Mucosa of descending colon (tissue), 3 donors: ENCODE results near the gene RPS6KC1. TPM values are rescaled to one million over a fixed set of nuclear protein-coding genes. Genes with fewer than 3 reads are reported as not detected.

ENCODE experiments used
- ATAC-seq: fragments of 200-7000 bp; cut with Tn5 transposase; one replicate; pipeline ENCODE4 v1.9.1; 2020; ENCODE audit warnings: mild to moderate bottlenecking, moderate library complexity
- DNase-seq, 3 donors: peaks; one replicate each; pipeline ENCODE4 v3.0.0-alpha.2; 2020
- H3K36me3 ChIP-seq: fragments of 200-600 bp; one replicate; pipeline ENCODE4 v1.8.0; 2021; ENCODE audit warnings: low read depth, mild to moderate bottlenecking
- H3K4me1 ChIP-seq: fragments of 200-600 bp; one replicate; pipeline ENCODE4 v1.8.0; 2021; ENCODE audit warnings: low read depth, mild to moderate bottlenecking
- H3K4me3 ChIP-seq: fragments of 200-600 bp; one replicate; pipeline ENCODE4 v1.8.0; 2021; ENCODE audit warnings: mild to moderate bottlenecking
- H3K9me3 ChIP-seq: fragments of 200-600 bp; one replicate; pipeline ENCODE4 v1.8.0; 2021; ENCODE audit warnings: mild to moderate bottlenecking
- CTCF ChIP-seq: fragments of 200-600 bp; IDR thresholded peaks from one replicate; pipeline ENCODE4 v1.8.0; 2022; ENCODE audit warnings: antibody characterized with exemption, mild to moderate bottlenecking
- intact Hi-C, 2 donors: fragments of 100-400 bp; cut with DNase I in 1 of 2; cut with micrococcal nuclease in 1 of 2; formaldehyde crosslinking; loops; one replicate each; pipeline versions ENCODE4 v1.11.0 to v1.11.1; 2022; cut with DNase I, micrococcal nuclease
- total RNA-seq, 3 donors: library from RNA; stranded (reverse); fragmentation: NEBNext Ultra II Directional in 2 of 3; extraction: Animal tissue kit (Norgen Biotek cat#: 25700) in 2 of 3; gene quantifications; one replicate each; pipeline versions ENCODE4 v1.2.1 to v1.2.4, GENCODE V29; 2021 to 2023
- donor health status: DM: no; HTN: no; CAD: no; lungs with moderate emphysema.
- donor health status: DM: no; HTN: no; CAD: no.
- donor health status: DM: no; HTN: yes; CAD: no.

RPS6KC1 gene
- total RNA-seq, 3 donors from 2014 or later, result 9.0 to 23.4 (median 9.2) TPM

DNA sequence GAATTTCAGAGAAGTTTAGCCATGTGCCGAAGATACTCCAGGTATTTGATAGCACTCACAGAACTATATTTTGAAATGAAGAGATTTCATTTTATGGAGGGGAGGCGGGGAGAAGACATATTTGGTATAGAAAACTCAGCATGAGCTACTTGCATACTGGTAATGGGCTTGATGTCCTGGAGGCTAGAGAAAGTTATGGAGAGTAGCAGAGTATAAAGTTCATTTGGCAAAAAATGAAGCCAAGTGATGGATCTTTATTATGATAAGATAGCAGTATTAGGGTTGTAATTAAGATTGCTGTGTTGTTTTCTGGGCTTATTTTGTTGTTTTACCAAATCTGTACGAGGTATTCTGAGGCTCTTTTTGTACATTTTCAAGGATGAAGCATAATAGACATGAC is 72.0 kb downstream of the RPS6KC1 start:
- DNase-seq, result no peak
- TF ChIP-seq CTCF, result no peak
- Histone ChIP-seq H3K4me1 (no peaks in the 10 kb centered on the region), H3K36me3 (no peaks in the 10 kb centered on the region), H3K9me3 (no peaks in the 10 kb centered on the region), H3K4me3 (no peak overlapping the region)
- intact Hi-C loops, result no loop called here
- no peak for ATAC-seq

DNA sequence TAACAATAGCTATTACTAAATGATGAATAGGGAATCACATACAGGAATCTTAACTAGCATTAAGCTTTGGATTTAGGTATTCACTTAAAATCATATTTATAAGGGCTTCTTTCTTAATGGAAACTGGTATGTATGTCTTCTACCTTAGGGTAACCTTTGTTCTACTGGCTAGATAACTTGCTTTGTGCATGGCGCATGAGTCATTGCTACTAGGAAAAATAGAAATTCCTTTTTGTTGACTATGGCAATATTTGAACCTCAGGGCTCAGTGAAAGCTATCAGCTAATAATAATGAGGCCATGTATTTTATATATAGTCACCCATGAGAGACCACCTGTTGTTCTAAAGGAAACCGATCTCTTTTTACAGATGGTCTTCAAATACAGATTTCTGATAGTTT is 72.5 kb downstream of the RPS6KC1 start:
- Histone ChIP-seq H3K4me1 (no peaks in the 10 kb centered on the region), H3K36me3 (no peaks in the 10 kb centered on the region), H3K9me3 (no peaks in the 10 kb centered on the region), H3K4me3 (no peak overlapping the region)
- DNase-seq (no peak), ATAC-seq (peak; percentile 15)
- no peak for TF ChIP-seq CTCF
- intact Hi-C loops, result no loop called here

- ATAC-seq (no peak), DNase-seq (no peak)
- no peak for TF ChIP-seq CTCF
- intact Hi-C loops, result no loop called here
- no peaks in the 10 kb centered on the region for H3K36me3 ChIP-seq
- H3K4me1 ChIP-seq, result no peaks in the 10 kb centered on the region
- H3K4me3 ChIP-seq, result no peak overlapping the region
- no peaks in the 10 kb centered on the region for H3K9me3 ChIP-seq
Observed at GRCh38 chr1:213124590-213124989, 73.5 kb downstream of the RPS6KC1 start.

DNA sequence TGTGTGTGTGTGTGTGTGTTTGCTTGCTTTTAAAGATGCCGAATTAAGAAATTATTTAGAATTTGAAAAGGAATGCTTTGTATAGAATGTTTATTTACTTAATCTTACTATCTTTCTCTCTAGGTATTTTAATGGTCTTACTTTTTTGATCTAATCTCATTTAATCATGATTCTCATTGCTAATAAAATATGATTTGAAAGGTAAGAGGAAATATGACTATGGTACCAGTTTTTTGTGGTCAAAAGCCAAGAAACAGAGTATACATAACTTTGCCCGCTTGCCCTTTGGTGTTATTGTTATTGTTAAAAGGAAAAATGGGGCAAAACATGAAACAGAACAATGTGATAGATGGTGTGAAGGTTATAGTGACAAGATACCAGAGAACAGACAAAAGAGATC is 74.6 kb downstream of the RPS6KC1 start:
- Histone ChIP-seq H3K4me3 (no peak overlapping the region), H3K4me1 (no peaks in the 10 kb centered on the region), H3K9me3 (no peaks in the 10 kb centered on the region), H3K36me3 (no peaks in the 10 kb centered on the region)
- no peak for DNase-seq
- no peak for TF ChIP-seq CTCF
- no peak for ATAC-seq
- intact Hi-C loops, result no loop called here

DNA sequence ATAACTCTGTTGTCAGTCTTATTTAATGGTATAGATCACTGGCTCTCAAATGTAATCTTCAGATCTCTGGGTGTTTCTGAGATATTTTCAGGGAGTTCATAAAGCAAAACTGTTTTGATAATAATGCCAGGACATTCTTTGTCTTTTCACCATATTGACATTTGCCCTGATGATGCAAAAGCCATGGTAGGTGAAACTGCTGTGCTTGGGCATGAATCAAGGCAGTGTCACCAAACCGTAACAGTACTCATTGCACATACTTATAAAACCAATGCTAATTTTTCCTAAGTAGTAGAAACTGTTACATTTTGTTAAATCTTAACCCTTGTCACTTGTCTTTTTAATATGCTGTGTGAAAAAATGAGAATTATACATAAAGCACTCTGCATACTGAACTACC is 76.0 kb downstream of the RPS6KC1 start:
- Histone ChIP-seq H3K4me3 (no peak overlapping the region), H3K4me1 (no peaks in the 10 kb centered on the region), H3K9me3 (no peaks in the 10 kb centered on the region), H3K36me3 (no peaks in the 10 kb centered on the region)
- ATAC-seq (no peak), DNase-seq (no peak)
- no peak for TF ChIP-seq CTCF
- intact Hi-C loops, result no loop called here
